HG03066 (cell line): ENCODE measurements around the gene FRMD7.
"Not testable (repeated sequence)": the region's sequence is repeated elsewhere in the genome, so short reads cannot be mapped to it uniquely, and the experiment has no call there.

Source experiments
- ATAC-seq: cut with Tn5 transposase; IDR thresholded peaks from one replicate; pipeline ENCODE4 v1.9.1; 2021; ENCODE audit warnings: low read depth; ENCODE audit not compliant: unreplicated experiment

The FRMD7 gene, protein sequence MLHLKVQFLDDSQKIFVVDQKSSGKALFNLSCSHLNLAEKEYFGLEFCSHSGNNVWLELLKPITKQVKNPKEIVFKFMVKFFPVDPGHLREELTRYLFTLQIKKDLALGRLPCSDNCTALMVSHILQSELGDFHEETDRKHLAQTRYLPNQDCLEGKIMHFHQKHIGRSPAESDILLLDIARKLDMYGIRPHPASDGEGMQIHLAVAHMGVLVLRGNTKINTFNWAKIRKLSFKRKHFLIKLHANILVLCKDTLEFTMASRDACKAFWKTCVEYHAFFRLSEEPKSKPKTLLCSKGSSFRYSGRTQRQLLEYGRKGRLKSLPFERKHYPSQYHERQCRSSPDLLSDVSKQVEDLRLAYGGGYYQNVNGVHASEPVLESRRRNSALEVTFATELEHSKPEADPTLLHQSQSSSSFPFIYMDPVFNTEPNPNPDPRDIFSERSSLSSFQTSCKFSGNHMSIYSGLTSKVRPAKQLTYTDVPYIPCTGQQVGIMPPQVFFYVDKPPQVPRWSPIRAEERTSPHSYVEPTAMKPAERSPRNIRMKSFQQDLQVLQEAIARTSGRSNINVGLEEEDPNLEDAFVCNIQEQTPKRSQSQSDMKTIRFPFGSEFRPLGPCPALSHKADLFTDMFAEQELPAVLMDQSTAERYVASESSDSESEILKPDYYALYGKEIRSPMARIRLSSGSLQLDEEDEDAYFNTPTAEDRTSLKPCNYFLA

DNA sequence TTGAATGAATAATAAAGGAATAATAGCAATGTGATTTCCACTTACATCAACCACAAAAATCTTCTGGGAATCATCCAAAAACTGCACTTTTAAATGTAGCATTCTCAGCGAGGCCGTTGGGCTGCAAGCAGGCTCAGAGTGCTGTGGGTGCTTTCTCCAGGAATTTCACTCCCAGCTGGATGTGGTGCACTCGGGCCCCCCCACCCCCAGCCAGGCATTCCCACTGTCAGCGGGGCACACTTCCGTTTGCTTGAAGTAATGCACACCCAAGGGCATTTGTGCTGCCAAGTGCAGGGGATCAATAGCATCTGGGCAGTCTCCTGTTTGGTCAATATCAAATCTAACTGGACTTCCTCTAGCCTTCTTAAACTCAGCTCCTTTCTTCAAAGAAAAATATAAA is at the start of gene FRMD7:
TSS of gene FRMD7 (minus strand) at position 278 of the 400 bp plus-strand sequence. CDS start at position 102, 176 bp downstream.
- no peak for ATAC-seq

DNA sequence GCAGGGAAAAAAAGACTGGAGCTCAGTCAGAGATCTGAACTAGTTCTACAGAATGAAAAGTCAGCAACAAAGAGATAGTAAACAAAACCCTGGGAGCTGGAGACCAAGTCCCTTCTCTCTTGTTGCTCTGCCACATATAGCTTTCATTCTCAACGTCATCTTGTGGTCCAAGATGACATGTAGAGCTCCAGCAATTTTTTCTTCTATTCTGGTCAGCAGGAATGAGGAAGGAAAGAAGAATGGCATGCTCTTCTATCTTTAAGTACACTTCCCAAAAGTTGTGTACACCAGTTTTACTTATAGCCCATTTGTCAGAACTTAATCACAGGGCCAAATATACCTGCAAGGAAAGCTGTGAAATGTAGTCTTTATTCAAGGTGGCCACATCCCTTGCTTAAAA is 45.8 kb upstream of the FRMD7 start:
- ATAC-seq: no peak

DNA sequence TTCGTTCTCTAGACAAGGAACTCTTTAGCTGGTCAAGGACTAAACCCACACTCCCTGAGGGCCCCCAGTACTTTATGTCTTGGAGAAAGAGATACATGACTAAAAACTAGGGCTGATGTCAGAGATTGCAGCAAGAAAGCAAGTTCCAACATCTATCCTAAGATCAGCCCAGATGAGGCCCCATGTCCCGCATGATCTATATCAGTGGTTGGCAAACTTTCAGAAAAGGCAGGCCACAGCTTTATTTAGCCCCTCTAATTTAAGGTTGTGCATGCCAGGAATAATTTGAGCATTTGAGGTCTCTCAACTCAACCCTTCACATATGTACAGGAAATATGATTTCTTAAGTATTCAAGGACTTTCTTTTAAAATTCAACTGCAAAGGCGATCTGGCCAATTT is 44.1 kb upstream of the FRMD7 start:
- ATAC-seq: no peak

DNA sequence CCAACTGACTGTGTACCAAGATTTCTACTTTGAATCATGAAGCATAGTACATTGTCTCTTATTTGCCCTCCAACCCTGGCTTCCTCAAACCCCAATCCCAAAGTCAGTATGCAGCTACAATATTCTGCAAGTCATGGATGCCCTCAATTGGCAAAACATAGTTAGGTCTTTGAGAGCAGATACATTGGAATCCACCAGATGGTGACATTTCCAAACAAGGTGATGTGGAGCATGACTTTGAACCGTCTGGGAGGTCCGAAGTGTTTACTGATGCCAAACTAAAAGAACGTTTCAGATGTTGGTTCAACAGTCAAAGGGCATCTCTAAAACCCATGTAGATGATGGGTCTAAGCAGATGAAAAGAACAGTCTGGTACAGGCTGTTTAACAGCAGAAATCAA is 43.7 kb upstream of the FRMD7 start:
- ATAC-seq: no peak

DNA sequence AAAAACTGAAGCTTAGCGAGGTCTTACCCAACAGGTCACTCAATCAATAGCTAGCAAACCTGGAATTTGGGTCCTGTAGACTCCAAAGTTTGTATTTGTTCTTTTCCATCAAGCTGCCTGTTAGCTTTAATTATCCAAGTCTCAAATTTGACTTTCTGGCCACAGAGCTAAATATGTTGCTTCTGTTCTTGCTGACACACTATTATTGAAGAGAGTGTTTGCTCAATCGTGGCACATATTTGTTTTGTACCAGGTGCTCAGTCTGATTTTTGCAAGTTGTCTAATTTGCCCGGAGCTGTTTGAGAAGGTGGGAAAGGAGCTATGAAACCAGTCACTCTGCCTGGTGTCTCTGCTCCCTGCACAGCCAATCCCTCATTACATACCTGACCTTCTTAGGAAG is 41.7 kb upstream of the FRMD7 start:
- no peak for ATAC-seq

DNA sequence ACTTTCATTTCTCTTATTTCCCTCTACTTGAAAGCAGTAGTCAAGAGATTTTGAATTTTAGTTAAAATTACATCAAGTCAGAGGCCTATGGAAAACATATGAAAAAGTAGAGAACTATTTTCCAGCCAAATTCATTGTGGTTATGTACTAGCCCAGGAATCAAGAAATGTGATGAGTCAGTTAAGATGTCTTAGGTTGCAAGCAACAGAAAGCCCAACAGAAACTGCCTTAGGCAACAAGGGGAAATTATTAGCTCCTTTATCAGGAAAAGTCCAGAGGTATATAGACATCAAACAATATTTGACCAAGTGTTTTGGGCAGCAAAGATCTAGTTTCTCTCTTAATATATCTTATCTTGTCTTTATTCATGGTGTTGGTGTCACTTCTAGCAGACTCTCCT is 37.8 kb upstream of the FRMD7 start:
- no peak for ATAC-seq

DNA sequence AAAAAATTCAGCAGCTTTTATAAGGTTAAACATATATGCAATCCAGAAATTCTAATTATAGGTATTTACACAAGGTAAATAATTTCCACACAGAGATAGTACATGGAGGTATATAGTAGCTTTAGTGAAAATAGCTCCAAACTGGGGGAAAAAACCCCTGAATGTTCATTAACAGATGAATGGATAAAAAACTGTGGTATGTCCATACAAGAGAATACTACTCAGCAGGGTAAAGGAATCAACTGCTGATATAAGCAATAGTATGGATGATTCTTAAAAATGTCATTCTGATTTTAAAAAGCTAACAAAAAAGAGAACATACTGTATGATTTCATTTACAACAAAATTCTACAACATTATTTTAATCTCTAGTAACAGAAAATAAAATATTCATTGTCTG is 37.2 kb upstream of the FRMD7 start:
- no peak for ATAC-seq

DNA sequence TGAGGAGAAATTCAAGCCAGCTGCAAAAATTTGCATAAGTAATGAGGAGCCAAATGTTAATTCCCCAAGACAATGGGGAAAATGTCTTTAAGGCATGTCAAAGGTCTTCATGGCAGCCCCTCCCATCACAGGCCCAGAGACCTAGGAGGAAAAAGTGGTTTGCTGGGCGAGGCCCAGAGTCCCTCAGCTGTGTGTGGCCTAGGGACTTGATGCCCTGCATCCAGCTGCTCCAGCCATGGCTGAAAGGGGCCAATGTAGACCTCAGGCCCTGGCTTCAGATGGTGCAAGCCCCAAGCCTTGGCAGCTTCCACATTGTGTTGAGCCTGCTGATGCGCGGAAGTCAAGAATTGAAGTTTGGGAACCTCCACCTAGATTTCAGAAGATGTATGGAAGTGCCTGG is 35.3 kb upstream of the FRMD7 start:
- not testable (repeated sequence) for ATAC-seq

DNA sequence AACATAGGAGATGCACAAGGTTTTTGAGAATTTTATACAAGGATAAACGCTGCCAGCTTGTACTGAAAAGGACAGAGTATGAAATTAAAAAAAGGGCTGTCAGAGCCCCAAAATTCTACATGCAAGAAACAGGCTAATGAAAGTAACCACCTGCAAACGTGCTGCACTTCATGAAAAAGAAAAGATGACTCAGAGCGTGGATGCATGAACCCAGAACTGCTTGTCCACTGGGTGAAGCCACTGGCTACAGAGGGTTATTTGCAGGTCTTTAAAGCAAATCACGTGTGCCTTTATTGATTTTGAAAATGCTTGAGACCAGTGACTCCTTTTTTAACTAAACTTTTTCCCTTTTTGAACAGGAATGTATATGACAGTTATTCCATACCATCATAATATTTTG is 25.3 kb upstream of the FRMD7 start:
- ATAC-seq: no peak

DNA sequence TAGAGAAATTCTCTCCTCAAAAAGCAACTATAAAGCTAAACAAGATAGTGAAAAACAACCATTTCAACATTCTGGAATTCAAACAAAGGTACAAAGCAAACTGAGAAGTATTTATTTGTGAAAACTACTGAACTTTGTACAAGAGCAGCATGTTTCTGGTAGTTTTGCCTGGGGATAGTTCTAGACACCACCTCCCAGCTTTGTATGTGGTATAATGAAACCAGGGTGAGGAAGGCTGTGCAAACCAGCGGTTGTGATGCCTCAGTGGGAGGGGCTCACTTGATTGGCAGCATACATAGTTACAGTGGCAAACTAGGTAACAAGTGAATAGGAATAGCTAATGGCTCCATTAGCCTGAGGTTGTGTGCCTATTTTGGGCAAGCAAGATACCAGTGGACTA is 18.6 kb upstream of the FRMD7 start:
- ATAC-seq: no peak

DNA sequence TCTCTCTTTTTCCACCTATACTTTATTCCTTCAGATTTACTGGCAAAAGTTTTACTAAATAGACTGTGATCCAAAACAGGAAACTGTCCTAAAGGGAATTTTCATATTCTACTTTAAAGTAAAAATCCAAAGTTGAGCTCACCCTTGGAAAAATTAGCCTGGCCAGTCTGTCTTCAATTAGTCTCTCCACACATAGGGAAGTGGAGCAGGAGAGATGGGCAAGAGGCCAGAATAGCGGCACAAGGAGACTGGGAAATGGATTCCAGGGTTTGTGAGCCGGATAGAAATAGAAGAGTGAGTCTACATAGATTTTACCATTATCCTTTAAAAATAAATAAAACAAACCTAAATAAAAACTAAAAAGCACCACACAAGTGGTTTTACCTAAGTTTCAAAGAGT is 16.2 kb upstream of the FRMD7 start:
- ATAC-seq: no peak

DNA sequence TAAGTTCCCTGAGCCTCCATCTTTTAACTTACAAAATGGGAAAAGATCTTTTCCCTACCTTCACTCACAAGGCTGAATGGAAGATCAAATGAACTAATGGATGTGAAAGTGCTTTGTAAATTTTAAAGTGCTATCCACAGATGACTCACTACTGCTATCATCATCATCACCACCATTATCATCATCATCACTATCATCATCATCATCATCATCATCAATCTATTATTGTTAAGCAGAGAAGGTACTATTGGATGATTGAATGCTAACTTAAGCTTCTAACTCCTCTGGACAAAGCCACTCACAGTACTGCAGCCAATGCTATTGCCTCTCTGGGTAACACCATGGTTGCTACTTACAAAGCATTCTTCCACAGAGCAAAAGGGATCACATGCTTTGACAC is 1.9 kb downstream of the FRMD7 start:
- ATAC-seq: no peak

DNA sequence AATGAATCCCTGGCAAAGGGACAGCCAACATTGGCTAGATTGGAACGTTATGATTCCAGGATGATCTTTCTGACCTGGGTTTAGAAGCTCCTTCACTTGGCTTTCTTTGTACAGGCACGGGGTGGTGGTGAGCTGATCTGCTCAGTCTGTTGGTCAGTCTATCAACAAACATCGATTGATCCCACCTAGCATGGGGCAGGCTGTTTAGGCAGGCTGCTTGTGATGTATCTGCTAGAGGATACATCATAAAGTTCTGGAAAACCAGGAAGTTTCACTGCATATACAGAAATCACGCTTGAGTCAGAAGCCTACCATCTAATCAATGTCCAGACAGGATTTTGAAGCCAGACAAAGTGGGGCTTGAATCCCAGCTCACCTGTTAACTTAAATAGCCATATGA is 6.9 kb downstream of the FRMD7 start:
- no peak for ATAC-seq

DNA sequence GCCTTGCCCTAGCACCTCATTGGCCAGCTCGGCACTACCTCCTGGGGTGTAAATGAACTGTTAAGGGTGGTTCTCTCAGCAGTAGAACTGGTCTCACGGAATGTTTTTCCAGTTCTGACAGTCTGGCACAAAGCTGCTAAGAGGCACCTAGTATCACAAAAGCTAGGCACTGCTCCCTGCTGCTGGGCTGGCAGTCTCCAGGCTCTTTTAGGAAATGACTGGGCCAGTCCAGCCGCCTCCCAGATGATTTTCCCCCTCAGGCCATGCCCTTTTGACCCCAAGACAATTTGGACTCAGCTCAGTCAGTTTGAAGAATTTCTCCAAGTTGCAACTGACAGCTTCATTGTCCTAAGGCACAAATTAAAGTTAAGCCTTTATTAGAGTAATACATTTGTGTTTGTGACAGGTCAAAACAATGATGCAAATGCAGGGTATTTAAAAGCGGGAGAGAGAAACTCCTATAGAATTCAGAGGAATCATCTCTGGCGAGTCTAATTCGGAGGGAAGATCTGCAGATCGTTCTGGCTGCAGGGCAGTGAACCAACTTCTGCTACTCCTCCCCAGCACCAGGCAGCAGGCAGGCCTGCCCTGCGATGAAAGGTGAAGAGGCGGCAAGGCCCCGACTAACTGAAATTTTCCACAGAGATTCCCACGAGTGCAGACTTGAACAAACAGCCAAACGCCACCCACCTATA is 7.9 kb downstream of the FRMD7 start:
- no peak for ATAC-seq

DNA sequence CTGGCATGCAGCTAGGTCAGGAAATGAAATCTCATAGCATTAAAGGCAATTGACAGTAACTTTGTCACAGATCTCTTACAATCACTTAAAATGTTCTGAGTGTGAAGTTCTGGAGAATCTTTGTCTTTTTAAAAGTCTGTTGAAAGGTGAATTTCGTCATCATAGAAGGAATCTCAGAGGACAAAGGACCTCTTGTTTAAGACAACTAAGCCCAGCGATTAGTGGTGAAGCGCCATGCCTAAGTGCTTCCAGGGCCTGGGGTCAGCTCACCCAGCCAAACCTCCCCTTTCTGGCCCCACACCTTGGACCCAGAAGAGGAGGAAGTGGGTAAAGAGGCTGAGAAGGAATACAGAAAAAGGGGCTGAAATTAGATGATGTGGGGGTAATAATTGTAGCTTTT is 8.5 kb downstream of the FRMD7 start:
- ATAC-seq: no peak

DNA sequence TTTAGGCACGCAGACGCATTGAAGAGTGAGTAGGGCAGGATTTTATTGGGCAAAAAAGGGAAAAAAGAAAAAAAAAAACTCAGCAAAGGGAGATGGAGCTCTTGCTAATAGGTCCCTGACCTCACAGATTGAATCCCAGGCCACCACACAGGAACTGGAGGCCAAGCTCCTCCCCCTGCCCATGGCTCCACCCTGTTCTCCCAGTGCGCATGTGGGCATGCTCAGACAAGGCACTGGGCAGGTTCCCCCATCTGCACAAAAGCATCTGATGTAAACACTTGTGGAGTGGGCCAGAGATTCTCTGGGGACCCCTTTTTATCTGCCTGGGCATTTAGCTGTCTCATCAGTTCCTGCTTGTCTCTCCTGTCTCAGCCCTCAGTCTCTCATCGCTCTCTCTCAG is 9.5 kb downstream of the FRMD7 start:
- no peak for ATAC-seq

DNA sequence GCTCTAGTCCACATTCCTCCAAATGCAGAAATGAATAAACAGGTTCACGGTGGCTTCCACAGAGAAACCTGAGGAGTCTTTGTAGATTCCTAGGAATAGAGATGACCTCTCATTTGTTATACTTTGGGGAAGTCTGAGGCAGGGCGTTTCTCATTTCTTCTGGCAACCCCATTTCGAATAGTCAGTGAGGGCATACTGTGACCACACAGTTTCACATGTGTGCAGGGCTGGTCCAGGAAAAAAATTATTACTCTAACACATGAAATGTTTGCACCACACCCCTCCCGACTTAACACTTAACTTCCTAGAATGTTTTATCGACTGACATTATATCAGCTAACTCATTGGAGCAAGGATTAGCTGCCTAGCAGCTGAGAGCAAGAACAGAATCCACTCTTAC is 12.0 kb downstream of the FRMD7 start:
- no peak for ATAC-seq

DNA sequence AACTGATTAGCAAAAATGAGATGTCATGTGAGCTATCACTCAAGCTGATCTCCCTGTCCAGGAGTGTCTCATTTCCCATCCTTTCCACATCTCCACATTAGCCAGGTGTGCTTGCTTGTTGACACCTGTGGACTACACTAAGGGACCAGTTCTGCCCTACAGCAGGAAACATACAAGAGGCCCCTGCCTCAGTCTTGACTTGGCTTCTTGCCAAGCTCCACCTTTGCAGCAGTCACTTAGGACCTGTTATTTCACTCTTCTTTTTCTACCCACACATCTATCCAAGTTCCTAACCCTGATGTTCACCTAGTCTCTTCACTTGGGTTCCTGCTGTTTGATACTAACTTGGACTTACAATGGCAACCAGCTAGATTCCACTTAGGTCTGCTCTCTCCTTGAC is 13.2 kb downstream of the FRMD7 start:
- no peak for ATAC-seq

DNA sequence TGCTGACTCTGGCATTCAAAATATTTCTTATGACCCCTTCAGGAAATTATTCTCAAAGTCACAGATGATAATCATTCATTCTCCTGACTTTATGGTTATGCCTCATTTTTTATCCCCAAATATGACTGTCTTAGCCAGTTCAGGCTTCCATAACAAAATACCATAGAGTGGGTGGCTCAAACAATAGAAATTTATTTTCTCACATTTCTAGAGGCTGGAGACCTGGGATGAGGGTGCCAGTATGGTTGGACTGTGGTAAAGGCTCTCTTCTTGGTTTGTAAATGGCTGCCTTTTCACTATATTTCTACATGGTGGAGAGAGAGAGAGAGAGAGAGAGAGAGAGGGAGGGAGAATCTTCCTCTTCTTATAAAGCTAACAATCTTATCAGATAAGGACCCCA is 20.5 kb downstream of the FRMD7 start:
- no peak for ATAC-seq

DNA sequence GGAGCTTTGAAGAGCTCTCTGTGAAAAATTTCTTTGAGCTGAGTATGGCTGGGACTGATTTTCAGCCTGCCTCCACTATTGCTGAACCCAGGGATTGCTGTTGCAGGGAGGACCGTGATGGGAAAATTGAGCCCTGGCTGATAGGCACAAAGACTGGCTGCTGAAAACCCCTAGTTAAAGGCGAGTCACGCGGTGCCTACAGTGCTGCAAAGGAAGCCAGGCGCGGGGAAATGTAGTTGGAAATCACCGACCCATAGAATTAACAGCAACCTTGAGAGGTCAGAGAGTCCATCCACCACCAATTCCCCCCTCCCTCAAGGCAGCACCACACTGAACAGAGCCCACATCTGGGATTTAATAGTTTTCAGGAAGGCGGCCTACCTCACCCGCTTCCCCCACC is 26.0 kb downstream of the FRMD7 start:
- ATAC-seq: no peak

DNA sequence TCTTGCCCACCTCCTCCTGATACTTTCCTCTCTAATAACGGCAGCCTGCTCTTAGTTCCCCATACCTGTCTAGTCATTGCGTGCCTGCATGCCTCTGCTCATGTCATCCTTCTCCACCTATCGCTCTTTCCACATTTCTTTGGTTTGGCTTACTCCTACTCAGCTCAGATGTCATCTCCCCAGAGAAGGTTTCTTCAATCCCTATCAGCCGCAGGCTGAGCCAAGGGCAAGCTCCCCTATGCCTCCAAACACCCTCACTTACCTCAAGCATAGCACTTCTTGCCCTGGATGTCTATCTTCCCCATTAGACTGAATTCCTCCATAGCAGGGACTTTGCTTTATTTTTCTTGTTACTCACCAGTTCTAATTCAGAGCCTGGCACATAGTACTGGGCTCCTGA is 26.6 kb downstream of the FRMD7 start:
- no peak for ATAC-seq

DNA sequence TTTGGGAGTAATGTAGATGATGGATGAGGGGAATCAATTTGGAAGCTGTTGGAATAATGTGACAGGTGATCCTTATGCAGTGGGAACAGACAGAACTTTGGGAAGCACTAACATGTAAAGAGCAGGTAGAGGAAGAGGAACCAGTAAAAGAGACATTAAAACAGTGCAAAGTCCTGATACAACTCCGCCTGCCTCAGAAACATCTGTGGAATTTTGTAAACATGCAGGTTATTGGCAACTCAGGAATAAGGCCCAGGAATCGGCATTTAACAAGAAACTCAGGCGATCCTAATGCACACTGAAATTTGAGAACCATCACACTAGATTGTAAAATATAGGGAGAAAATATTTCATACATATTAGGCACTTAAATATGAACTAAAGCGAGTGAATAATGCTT is 29.1 kb downstream of the FRMD7 start:
- ATAC-seq: not testable (repeated sequence)
